Activated CD8-positive, alpha-beta memory T cell treated with anti-CD3 and anti-CD28 coated beads for 1 hour (primary cell): ENCODE measurements around the gene RNU1-3.
"Not testable (repeated sequence)": the region's sequence is repeated elsewhere in the genome, so short reads cannot be mapped to it uniquely, and the experiment has no call there.

ENCODE experiments used
- DNase-seq, 2 donors: peaks; one replicate each; pipeline ENCODE4 v3.0.0-alpha.2; 2020; ENCODE audit warnings: low read depth in 1 of 2; ENCODE audit errors: extremely low read depth in 1 of 2

Gene RNU1-3

DNA sequence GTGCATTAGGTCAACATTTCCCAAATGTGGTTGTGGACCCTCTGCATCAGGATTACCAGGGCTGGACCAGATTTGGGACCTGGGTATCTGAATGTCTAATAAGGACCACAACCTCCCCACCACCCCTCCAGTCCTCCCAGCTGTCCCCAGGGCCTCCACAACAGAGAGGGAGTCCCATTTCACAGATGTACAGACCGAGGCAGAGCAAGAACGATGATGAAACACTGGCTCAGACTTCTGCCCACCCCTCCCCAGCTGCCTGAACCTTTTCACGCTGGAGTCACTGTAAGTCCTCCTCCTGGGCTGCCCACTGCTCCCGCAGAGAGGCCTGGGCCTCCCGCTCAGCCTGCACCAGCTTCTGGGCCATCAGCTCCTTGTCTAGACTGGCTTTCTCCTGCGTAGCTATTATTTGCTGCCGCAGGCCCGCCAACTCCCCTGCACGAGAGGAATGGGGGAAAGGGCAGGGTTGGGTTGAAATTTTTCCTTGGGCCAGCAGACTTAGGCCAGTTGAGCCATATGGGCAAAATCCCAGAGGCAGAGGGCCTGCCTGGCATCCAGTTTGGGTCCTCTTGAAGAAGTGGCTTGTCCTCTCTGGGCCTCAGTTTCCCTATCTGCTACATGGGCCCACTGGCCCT lies 45.0 kb downstream of the RNU1-3 start:
- DNase-seq = not testable (repeated sequence)

DNA sequence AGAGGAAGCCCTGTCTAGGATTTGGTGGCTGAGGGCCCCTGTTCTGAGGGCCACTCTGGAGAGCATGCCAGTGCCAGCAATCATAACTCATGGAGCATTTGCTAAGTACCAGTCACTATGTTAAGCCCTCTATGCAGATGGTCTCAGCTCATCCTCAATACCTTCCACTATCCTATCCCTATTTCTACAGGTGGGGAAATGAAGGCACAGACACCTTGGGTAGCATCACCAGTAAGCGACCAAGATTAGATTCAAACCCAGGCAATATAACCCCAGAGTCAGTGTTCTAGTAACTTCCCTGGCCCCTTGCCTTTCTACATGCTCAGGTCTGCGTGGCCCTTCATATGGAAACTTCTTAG lies 45.5 kb downstream of the RNU1-3 start:
- DNase-seq = no peak

DNA sequence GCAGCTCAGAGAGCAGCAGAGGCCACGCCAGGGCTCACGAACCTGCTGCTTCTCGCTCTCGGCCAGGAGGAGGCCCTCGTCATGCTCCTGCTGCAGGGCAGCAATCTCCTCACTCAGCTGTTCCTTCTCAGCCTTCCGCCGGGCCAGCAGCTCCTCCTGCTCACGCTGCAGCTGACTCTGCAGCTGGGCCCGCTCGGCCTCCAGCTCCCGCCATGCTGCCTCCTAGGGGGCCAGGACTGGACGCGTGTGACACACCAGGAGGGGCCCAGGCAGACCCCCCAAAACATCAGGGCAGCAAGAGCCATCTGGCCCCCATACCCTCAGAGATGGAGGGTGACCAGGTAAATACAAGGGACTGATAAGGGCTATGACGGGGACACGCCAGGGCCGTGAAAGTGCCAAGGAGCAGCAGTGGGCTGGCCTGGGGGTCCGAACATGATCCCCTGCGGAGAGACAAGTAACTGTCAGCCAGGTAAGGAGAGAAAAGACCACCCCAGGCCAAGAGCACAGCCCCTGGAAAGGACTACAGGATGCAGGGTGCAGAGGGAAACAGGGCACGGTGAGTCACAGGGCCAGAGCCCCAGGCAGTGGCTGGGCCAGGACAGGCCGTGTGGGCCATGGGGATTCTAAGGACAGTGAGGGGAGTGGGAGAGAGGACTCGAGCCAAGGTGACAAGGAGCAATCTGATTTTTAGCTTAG lies 46.8 kb downstream of the RNU1-3 start:
- DNase-seq = not testable (repeated sequence)

DNA sequence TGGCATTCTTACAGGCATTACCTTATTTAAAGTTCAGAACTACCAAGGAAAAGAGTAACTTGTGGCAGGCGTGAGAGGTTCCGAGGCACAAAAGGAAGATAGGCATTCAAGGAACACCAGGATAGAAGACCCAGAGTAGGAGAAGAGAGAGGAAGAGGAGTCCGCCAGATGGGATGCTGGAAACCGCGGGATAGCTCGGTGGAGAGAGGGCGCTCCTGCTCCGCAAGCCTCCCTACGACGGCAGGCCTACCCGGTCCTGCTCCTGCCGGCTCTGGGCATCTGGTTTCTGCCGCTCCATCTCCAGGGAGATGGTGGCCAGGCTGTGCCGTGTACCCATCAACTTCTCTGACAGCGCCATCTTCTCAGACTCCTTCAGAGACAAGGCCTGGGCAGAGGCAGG lies 48.0 kb downstream of the RNU1-3 start:
- no peak for DNase-seq

DNA sequence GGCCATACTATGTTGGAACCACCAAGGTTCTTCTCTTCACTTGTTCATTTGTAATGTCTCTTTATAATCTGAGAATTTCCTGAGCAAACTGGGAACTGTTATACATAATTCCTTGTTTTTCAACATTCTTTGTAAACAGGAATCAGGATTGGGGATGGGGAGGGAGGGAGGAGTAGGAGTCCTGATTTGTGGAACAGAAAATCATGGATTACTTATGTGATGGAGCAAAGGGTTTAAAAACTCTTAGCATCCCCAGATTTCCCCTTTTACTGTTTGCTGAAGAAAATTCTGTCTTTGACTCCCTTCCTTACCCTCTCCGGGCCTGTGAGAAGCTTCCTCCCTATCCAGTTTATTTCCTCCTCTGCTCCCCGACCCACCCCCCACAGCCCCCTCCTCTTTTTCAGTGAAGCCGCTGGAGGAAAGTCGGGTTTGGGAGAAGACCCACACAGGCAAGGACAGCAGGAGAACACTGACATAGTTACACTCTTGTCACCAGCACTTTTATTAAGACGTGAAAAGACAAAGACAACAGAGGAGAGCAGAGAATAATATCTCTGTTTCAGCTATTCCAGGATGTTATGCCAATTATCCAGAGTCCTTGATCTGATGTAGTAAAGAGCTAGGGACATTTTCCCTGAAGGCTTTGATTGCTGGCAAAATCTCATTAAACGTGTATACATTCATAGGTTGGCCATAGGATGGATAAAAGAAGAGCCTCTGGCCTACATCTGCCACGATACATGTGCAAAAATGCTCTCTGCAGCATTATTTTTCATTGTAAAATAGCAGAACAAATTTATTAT lies 48.8 kb downstream of the RNU1-3 start:
- no peak for DNase-seq

DNA sequence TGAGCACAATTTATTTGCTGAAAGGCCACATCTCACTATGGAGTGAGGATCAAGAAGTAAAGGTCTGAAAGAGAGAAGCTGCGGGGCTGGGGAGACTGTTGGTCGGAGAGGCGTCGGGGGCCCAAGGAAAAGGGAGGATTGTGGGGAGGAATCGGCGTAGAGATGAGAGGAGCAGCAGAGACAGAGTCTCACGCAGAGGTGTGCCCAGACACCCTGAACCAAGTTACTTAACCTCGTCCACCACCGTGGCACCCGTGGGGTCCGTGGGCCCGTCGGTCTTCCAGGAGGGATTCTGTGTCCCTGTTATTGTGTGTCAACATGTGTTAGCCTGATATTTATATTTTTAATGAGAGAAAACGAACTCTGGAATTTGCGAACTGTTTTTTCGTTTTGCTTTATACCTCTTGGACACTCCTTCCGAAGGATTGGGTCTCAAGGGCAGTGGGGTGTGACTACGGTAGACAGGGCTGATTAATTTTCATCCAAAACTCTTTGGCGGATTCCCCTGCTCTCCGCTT lies 49.6 kb downstream of the RNU1-3 start:
- DNase-seq = no peak
